Keratinocyte (primary cell): Measurements from ENCODE around the gene AKR1B1. TPM values are rescaled to one million over a fixed set of nuclear protein-coding genes. Genes with fewer than 3 reads are reported as not detected.

Experiments
- DNase-seq: peaks from one replicate; pipeline ENCODE4 v3.0.0-alpha.2; 2011; ENCODE audit warnings: low read depth, missing footprints, low spot score
- FAIRE-seq: peaks from 2 replicates; lab custom pipeline; 2011; peaks lifted over from hg19 to GRCh38; lab: Jason Lieb, UNC
- H2AFZ ChIP-seq: 2 replicates; pipeline ENCODE4 v1.6.0; 2012; ENCODE audit warnings: low read length, control low read depth, inconsistent platforms; ENCODE audit not compliant: control insufficient read depth
- H3K27ac ChIP-seq: 2 replicates; pipeline ENCODE4 v1.5.1; 2011; ENCODE audit warnings: low read length; ENCODE audit not compliant: control insufficient read depth, insufficient read depth
- H3K27me3 ChIP-seq: 3 replicates; pipeline ENCODE4 v1.6.0; 2011; ENCODE audit warnings: low read length; ENCODE audit not compliant: control insufficient read depth, insufficient read depth; ENCODE audit errors: extremely low read depth
- H3K36me3 ChIP-seq, 2 experiments: 2 replicates in 1 of 2; 3 replicates in 1 of 2; pipeline ENCODE4 v1.5.1; 2011; ENCODE audit warnings: low read length in 2 of 2, mild to moderate bottlenecking in 1 of 2; ENCODE audit not compliant: control insufficient read depth in 2 of 2, insufficient read depth in 2 of 2; ENCODE audit errors: extremely low read depth in 1 of 2
- H3K4me1 ChIP-seq: 3 replicates; pipeline ENCODE4 v1.5.1; 2011; ENCODE audit warnings: low read length; ENCODE audit not compliant: control insufficient read depth, insufficient read depth; ENCODE audit errors: extremely low read depth
- H3K4me2 ChIP-seq: 3 replicates; pipeline ENCODE4 v1.6.0; 2011; ENCODE audit warnings: low read depth, low read length; ENCODE audit not compliant: control insufficient read depth, insufficient read depth; ENCODE audit errors: extremely low read depth
- H3K4me3 ChIP-seq, 3 experiments: fragments of 200-600 bp in 1 of 3; sonication (generic) in 1 of 3; 2 replicates in 2 of 3; 3 replicates in 1 of 3; pipeline ENCODE4 v1.5.1; 2011 to 2016; ENCODE audit warnings: low read length in 3 of 3, mild to moderate bottlenecking in 3 of 3, control low read depth in 2 of 3, inconsistent platforms in 1 of 3, low read depth in 1 of 3, mixed read lengths in 1 of 3, mixed run types in 1 of 3, moderate library complexity in 1 of 3; ENCODE audit not compliant: control insufficient read depth in 2 of 3, insufficient read depth in 2 of 3; ENCODE audit errors: extremely low read depth in 1 of 3
- H3K79me2 ChIP-seq: 2 replicates; pipeline ENCODE4 v1.6.0; 2012; ENCODE audit warnings: low read length; ENCODE audit not compliant: control insufficient read depth, insufficient read depth
- H3K9ac ChIP-seq: 3 replicates; pipeline ENCODE4 v1.6.0; 2011; ENCODE audit warnings: low read length; ENCODE audit not compliant: control insufficient read depth, insufficient read depth; ENCODE audit errors: extremely low read depth
- H3K9me1 ChIP-seq: 3 replicates; pipeline ENCODE4 v1.6.0; 2011; ENCODE audit warnings: low read length; ENCODE audit not compliant: control insufficient read depth, insufficient read depth; ENCODE audit errors: extremely low read depth
- H3K9me3 ChIP-seq: 2 replicates; pipeline ENCODE4 v1.5.1; 2012; ENCODE audit warnings: low read depth, low read length; ENCODE audit not compliant: control insufficient read depth
- H4K20me1 ChIP-seq: 3 replicates; pipeline ENCODE4 v1.6.0; 2011; ENCODE audit warnings: low read length; ENCODE audit not compliant: control insufficient read depth, insufficient read depth; ENCODE audit errors: extremely low read depth
- CTCF ChIP-seq, 3 experiments: IDR thresholded peaks in 1 of 3; conservative IDR thresholded peaks in 1 of 3; optimal IDR thresholded peaks in 1 of 3; 2 replicates in 2 of 3; 3 replicates in 1 of 3; pipeline versions ENCODE3 to v1.5.1; 2011; ENCODE audit warnings: low read length in 3 of 3, mild to moderate bottlenecking in 3 of 3, moderate library complexity in 2 of 3, control low read depth in 1 of 3, inconsistent platforms in 1 of 3; ENCODE audit not compliant: insufficient read depth in 2 of 3; ENCODE audit errors: extremely low read depth in 1 of 3
- EZH2 ChIP-seq: IDR thresholded peaks from one replicate; pipeline ENCODE4 v1.6.1; 2012; ENCODE audit warnings: inconsistent platforms, mild to moderate bottlenecking, low read length, moderate library complexity
- dilution Hi-C: fragments of 300-500 bp; cut with MboI; formaldehyde crosslinking; loops from one replicate; pipeline ENCODE4 v1.7.0; 2020; ENCODE audit warnings: low sequenced_read_pairs; ENCODE audit not compliant: extremely low pct_ligation_motif_present
- polyA plus RNA-seq, 5 experiments: library from polyadenylated mRNA; depleted of rRNA in 3 of 5; stranded (reverse) in 3 of 5; stranded (forward) in 1 of 5; unstranded in 1 of 5; fragments of >200 nt; gene quantifications; 1 replicate in 1 of 5; 2 replicates in 3 of 5; 3 replicates in 1 of 5; pipeline versions ENCODE4 v1.2.1 to v1.2.3, GENCODE V29; 2011 to 2012; ENCODE audit warnings: missing spikeins in 2 of 5, low read depth in 1 of 5, low replicate concordance in 1 of 5

The AKR1B1 gene
- polyA plus RNA-seq, 1 donor (not counting 4 experiments of a cell fraction or from before 2014, with no cell fraction given) = 139 TPM

- Histone ChIP-seq H3K9me1 (no peaks in the 10 kb centered on the region), H3K36me3 (no peaks in the 10 kb centered on the region), H3K79me2 (no peaks in the 10 kb centered on the region), H3K9ac (no peak overlapping the region), H3K4me2 (no peak overlapping the region), H3K27me3 (no peaks in the 10 kb centered on the region), H4K20me1 (no peaks in the 10 kb centered on the region), H2AFZ (no peak overlapping the region), H3K9me3 (no peaks in the 10 kb centered on the region), H3K4me1 (no peaks in the 10 kb centered on the region), H3K4me3 (no peak overlapping the region), H3K27ac (no peak overlapping the region)
- DNase-seq (no peak), FAIRE-seq (no peak)
- dilution Hi-C loops = no loop called here
- TF ChIP-seq CTCF (optimal IDR thresholded peaks at IDR 0.05 in 1 of 3, IDR thresholded peaks at IDR 0.05 in 1 of 3, conservative IDR thresholded peaks at IDR 0.05 in 1 of 3; ENCODE audit: extremely low read depth in 1 of 3, insufficient read depth in 2 of 3, low read length in 3 of 3) (no peak), EZH2 (no peak)
Measured at GRCh38 chr7:134500982-134501381, 42.1 kb upstream of the AKR1B1 start.

- Histone ChIP-seq H3K9me3 (no peaks in the 10 kb centered on the region), H2AFZ (no peak overlapping the region), H3K36me3 (no peaks in the 10 kb centered on the region), H3K27ac (no peak overlapping the region), H3K9me1 (no peaks in the 10 kb centered on the region), H3K9ac (no peak overlapping the region), H3K4me1 (no peaks in the 10 kb centered on the region), H4K20me1 (no peaks in the 10 kb centered on the region), H3K4me2 (no peak overlapping the region), H3K79me2 (no peaks in the 10 kb centered on the region), H3K4me3 (no peak overlapping the region), H3K27me3 (no peaks in the 10 kb centered on the region)
- TF ChIP-seq EZH2 (no peak), CTCF (optimal IDR thresholded peaks at IDR 0.05 in 1 of 3, IDR thresholded peaks at IDR 0.05 in 1 of 3, conservative IDR thresholded peaks at IDR 0.05 in 1 of 3; ENCODE audit: extremely low read depth in 1 of 3, insufficient read depth in 2 of 3, low read length in 3 of 3) (no peak)
- no peak for FAIRE-seq
- no peak for DNase-seq
- dilution Hi-C loops = no loop called here
Measured at GRCh38 chr7:134500406-134500805, 41.5 kb upstream of the AKR1B1 start.
